ENCODE data around the gene ARPC3. TPM values are rescaled to one million over a fixed set of nuclear protein-coding genes. Genes with fewer than 3 reads are reported as not detected.

ARPC3 gene
- total and polyA plus RNA-seq, 9 donors = 75.9 to 253 (median 119) TPM

GRCh38 chr12:110403976-110404682 lies 46.0 kb downstream of the ARPC3 start:
- TF ChIP-seq EP300 (IDR thresholded peaks at IDR 0.05) (no peak), CTCF (IDR thresholded peaks at IDR 0.05) (peak in 1 of 3 donors; percentile 5), POLR2A (IDR thresholded peaks at IDR 0.05) (no peak)
- peak overlapping the region; percentile 96 for H3K4me3 ChIP-seq
- peak; percentile 65 to 81 (median 78) for DNase-seq
- H3K36me3 ChIP-seq = no peaks in the 10 kb centered on the region
- peaks cover 12% of the 10 kb centered on the region for H3K4me1 ChIP-seq (ENCODE audit: insufficient read depth)
- H3K27me3 ChIP-seq = no peaks in the 10 kb centered on the region
- no peaks in the 10 kb centered on the region for H3K9me3 ChIP-seq
- 15 to 18% (median 15%) methylated on average over 21 of the region's 21 CpGs for WGBS, 3 donors
- peak overlapping the region; percentile 53 to 98 for H3K27ac ChIP-seq
- intact Hi-C loops (cut with DNase I) = no loop called here

GRCh38 chr12:110403146-110403975 lies 46.8 kb downstream of the ARPC3 start, which contains the start of gene ANAPC7:
ANAPC7 (minus strand) TSS chr12:110403708; CDS start chr12:110403627, 81 bp downstream.
- 0% methylated on average over 62 of the region's 62 CpGs for WGBS, 3 donors
- Histone ChIP-seq H3K27ac (peak within 1 kb of the TSS; percentile 53 to 98), H3K4me1 (ENCODE audit: insufficient read depth) (peaks cover 12% of the 10 kb centered on the region)

More at GRCh38 chr12:110403146-110403975, 46.8 kb downstream of the ARPC3 start, which contains the start of gene ANAPC7:
- DNase-seq = peak; percentile 87 to 94 (median 89)
- H3K9me3 ChIP-seq = no peaks in the 10 kb centered on the region
- TF ChIP-seq POLR2A (IDR thresholded peaks at IDR 0.05) (peak; percentile 29), CTCF (IDR thresholded peaks at IDR 0.05) (peak in 1 of 3 donors; percentile 26), EP300 (IDR thresholded peaks at IDR 0.05) (no peak)
- intact Hi-C loops (cut with DNase I) = no loop called here
- H3K36me3 ChIP-seq = no peaks in the 10 kb centered on the region
- no peaks in the 10 kb centered on the region for H3K27me3 ChIP-seq
- peak within 1 kb of the TSS; percentile 96 for H3K4me3 ChIP-seq

Small RNA genes within 50 kb of the gene (small RNA-seq; reads per million reads assigned to genes)
- gene RF00278 = not detected

Other genes starting within 250 kb of the ARPC3 start
- 100 to 1,000 TPM in 4 of 7 donors, 10 to 100 TPM in 3; 60.4 to 164 (median 137) TPM for gene ATP2A2, start 169.1 kb downstream of the ARPC3 start, total RNA-seq
- 100 to 1,000 TPM in 1 of 2 donors, 10 to 100 TPM in 1; 54.2 to 183 TPM for gene ATP2A2, start 169.1 kb downstream of the ARPC3 start, polyA plus RNA-seq
- gene ANAPC7, start 46.6 kb downstream of the ARPC3 start, total RNA-seq = 10 to 100 TPM; 24.9 to 65.0 (median 41.7) TPM
- gene ANAPC7, start 46.6 kb downstream of the ARPC3 start, polyA plus RNA-seq = 10 to 100 TPM; 23.6 to 66.7 TPM
- 10 to 100 TPM; 15.5 to 32.5 (median 23.2) TPM for gene GPN3, start 17.9 kb upstream of the ARPC3 start, total RNA-seq
- 10 to 100 TPM; 20.9 to 30.4 TPM for gene GPN3, start 17.9 kb upstream of the ARPC3 start, polyA plus RNA-seq
- gene FAM216A, start 18.5 kb upstream of the ARPC3 start, total RNA-seq = 10 to 100 TPM in 4 of 7 donors, 1 to 10 TPM in 3; 6.5 to 12.3 (median 10.1) TPM
- 10 to 100 TPM in 1 of 2 donors, 1 to 10 TPM in 1; 8.8 to 11.3 TPM for gene FAM216A, start 18.5 kb upstream of the ARPC3 start, polyA plus RNA-seq
- gene VPS29, start 51.8 kb upstream of the ARPC3 start, total RNA-seq = 10 to 100 TPM; 51.3 to 94.4 (median 66.6) TPM
- gene VPS29, start 51.8 kb upstream of the ARPC3 start, polyA plus RNA-seq = 100 to 1,000 TPM; 106 to 134 TPM
- 1 to 10 TPM in 5 of 7 donors, under 1 TPM in 2; 0.23 to 3.8 (median 1.8) TPM for gene RAD9B, start 52.0 kb upstream of the ARPC3 start, total RNA-seq
- 1 to 10 TPM in 1 of 2 donors, under 1 TPM in 1; 0.80 to 1.1 TPM for gene RAD9B, start 52.0 kb upstream of the ARPC3 start, polyA plus RNA-seq
- gene PPTC7, start 133.0 kb upstream of the ARPC3 start, total RNA-seq = 10 to 100 TPM; 13.5 to 25.5 (median 22.5) TPM
- gene PPTC7, start 133.0 kb upstream of the ARPC3 start, polyA plus RNA-seq = 10 to 100 TPM in 1 of 2 donors, 1 to 10 TPM in 1; 10.0 to 19.2 TPM
- gene TCTN1, start 163.8 kb upstream of the ARPC3 start, total RNA-seq = 100 to 1,000 TPM in 1 of 7 donors, 10 to 100 TPM in 6; 43.3 to 122 (median 47.9) TPM
- 10 to 100 TPM; 32.7 to 96.1 TPM for gene TCTN1, start 163.8 kb upstream of the ARPC3 start, polyA plus RNA-seq
- gene HVCN1, start 238.8 kb upstream of the ARPC3 start, total RNA-seq = 10 to 100 TPM in 5 of 7 donors, 1 to 10 TPM in 2; 6.4 to 14.5 (median 10.5) TPM
- 10 to 100 TPM; 14.6 to 19.4 TPM for gene HVCN1, start 238.8 kb upstream of the ARPC3 start, polyA plus RNA-seq

All from ovary (tissue), 9 donors.